ENCODE measurements around the gene SCGB3A2.

The SCGB3A2 gene

DNA sequence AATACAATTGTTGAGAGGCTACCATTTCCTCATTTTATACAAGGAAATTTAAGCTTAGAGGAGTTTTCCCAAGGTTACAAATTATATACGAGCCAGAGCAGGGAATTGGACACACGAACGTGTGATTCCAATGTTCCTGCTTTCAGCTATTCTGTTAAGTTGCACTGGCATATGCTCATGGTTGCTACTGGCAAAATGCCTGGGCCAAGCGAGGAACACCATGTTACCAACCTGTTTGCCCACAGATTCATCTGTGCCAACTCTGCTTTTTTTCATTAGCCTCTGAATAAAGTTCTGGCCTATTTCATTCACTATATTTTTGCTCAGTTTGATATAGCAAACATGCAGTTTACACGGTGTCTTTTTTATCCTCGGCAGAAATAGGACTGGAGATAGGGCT is 32.9 kb downstream of the SCGB3A2 start:
- DNase-seq: no peak

DNA sequence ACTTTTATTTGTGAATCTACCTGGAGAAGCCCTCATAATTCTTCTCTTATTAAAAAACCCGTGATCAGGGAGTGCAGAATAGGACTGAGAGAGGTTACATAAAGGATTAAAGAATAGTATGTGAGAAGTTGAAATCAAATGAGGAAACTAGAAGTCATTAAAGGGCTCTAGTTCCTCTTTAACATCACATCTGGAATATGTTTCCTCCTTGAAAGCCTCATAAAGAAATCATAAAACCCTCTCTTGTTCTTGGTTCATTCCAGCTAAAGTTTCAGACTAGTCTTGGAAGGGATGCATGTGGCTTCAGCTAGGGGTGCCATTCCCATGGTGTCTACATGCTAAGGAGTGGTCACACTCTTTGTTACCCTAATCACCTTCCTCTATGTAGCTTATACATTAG is 33.5 kb downstream of the SCGB3A2 start:
- DNase-seq: no peak

DNA sequence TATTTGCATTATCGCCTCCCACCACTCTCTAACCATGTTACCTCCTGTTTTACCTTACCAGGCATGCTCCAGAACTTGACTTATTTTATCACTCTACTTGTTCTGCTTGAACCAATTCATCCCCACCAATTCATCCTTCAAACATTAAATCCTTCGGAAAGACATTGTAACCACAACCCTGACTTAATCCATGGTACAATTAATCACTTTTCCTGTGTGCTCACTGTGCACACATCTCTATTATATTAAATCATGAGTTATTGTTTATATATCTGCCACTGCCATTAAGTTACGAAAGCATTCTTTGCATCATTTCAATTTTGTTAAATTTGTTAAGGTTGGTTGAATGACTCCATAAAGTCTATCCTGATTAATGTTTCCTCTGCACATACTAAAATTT is 35.3 kb downstream of the SCGB3A2 start:
- no peak for DNase-seq

DNA sequence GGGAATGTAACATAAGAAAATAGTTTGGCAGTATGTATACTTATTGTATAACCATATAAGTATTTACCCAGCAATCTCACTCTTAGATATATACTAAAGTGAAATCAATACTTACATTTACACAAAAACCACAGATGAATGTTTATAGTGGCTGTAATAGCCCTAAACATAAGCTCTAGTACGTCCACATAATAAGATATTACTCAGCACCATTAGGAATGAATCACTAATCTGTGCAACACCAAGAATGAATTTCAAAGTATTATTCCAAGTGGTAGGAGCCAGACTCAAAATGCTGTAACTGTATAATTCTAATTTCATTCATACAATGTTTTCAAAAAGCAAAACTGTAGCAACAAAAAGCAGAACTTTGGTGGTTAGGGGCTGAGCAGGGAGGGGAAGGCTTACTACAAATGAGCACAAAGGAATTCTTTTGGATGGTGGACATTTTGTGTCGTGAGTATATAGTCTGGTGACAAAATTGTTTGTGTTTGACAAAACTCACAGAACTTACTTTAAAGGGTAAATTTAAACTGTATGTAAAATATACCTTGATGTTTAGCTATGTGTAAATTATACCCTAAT is 39.7 kb downstream of the SCGB3A2 start:
- DNase-seq: no peak

DNA sequence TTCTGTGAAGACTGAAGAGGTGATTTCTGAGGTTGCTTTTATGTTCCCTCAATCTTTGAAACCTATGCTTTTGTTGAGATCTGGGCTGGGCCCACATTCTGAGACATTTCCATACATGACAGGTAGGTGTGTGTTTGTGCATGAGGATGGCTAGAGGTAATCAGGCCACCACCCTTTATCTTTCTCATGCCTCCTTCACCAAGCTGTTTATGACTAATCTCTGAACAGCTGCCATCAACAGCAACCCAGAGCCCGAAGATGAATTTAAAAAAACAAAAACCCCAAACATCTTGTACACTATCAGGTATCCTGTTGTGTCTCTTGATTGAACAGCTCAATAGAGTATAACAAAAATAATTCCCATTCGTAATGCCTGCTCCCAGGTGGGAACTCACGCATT is 40.4 kb downstream of the SCGB3A2 start:
- DNase-seq: no peak

DNA sequence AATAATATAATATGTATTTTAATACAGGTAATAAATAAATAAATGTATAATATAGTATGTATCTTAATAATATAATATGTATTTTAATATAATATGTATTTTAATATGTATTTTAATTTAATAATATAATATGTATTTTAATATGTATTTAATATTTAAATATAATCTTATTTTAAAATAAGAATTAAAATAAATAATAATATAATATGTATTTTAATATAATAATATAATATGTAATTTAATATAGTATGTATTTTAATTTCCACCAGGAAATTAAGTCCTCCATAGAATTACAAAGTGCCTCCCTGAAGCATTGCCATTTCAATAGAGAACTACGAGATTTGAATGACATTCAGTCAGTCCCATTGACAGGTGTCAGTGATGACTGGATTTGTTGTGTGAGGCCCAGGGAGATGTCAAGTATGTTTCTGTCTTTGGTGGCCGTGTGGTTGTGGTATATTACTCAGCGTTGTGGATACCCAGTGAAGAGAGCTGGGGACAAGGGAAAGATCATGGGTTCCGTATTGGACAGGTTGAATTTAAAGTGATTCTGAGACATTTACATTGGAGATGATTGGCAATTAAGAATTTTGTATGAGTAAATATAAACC is 42.0 kb downstream of the SCGB3A2 start:
- no peak for DNase-seq

DNA sequence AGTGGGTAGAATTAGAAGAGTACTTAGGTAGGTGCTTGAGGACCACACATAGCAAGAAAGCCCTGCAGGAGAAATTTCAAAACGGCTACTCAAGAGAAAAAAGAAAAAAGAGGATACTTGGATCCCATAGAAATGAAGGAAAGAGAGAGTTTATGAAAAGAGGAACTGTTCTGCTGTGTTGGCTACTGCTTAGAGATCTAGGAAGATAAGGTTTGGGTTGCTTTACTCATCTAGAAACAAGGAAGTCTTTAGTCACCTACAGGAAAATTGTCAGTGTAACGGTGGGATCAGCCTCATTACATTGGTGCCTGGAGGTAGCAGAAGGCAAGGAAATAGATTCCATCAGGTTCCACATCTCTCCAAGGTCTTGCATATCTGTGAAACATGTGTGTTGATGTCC is 42.6 kb downstream of the SCGB3A2 start:
- no peak for DNase-seq

DNA sequence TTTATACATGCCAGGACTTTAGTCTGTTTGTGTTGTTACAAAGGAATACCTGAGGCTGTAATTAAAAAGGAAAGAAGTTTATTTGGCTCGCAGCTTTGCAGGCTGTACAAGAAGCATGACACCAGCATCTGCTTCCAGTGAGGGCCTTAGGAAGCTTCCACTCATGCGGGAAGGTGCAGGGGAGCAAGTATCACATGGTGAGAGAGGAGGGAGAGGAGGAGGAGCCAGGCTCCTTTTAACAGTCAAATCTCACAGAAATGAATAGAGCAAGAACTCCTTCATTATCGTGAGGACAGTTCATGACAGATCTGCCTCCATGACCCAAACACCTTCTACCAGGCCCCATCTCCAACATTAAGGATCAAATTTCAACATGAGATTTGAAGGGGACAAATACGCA is 46.5 kb downstream of the SCGB3A2 start:
- DNase-seq: no peak

DNA sequence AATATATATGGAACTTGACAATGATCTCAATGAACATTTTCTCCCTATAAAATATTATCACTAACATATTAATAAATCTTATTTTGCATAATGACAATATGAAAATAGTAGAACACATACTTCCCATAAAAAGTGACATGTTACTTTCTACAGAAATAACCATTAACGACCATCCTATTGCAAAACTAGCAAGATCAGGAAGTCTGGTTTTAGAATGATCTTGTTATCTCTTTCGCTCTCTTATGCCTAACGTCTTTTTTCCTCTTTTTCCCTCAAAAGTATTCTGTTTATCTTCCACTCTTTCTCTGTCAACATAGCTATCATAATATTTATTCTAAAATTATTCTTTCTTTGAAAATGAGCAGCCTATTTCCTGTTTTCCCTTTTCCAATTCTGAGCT is 49.4 kb downstream of the SCGB3A2 start:
- no peak for DNase-seq

DNA sequence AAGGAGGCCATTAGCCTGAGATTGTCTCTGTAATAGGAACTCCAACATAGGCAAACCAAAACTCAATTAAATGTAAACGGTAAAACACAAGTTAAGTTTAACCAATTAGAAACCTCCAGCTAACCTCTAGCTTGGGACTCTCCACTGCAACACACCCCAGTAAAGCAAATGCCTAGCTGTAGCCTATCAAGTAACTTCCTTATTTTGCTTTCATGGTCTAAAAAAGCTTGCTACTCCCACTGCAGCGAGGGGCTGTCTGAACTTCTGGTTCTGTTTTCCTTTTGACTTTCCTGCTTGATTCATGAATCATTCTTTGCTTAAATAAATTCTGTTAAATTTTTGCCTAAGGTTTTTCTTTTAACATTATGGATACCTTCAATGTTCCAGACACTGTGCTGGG is 52.3 kb downstream of the SCGB3A2 start:
- DNase-seq: no peak
